OCI-LY7 (cell line): ENCODE measurements around the gene NFATC1. TPM values are rescaled to one million over a fixed set of nuclear protein-coding genes. Genes with fewer than 3 reads are reported as not detected.

Experiments
- BruUV-seq: library from RNA; stranded (reverse); fragments of 400-500 nt; replicated peaks from 2 replicates; lab custom pipeline; 2021; lab: Mats Ljungman, UMichigan
- CTCF ChIA-PET: fragments of 300-600 bp; sonication (Branson Sonifier 250); formaldehyde crosslinking; loops from one replicate; lab custom pipeline; 2022; ENCODE audit warnings: antibody characterized with exemption; ENCODE audit not compliant: unreplicated experiment; lab: Charles Lee
- POLR2A ChIA-PET: fragments of 300-600 bp; sonication (Branson Sonifier 250); formaldehyde crosslinking; loops from one replicate; lab custom pipeline; 2022; ENCODE audit warnings: antibody characterized with exemption; lab: Charles Lee
- DNase-seq: peaks from one replicate; pipeline ENCODE4 v3.0.0-alpha.2; 2015; ENCODE audit warnings: low spot score
- H2AFZ ChIP-seq: fragments of 200-600 bp; sonication (generic), shearing (Covaris generic); 2 replicates; pipeline ENCODE4 v1.6.1; 2014; ENCODE audit warnings: mild to moderate bottlenecking, antibody characterized with exemption, low read length, moderate library complexity
- H3K27ac ChIP-seq: fragments of 200-600 bp; sonication (generic); 2 replicates; pipeline ENCODE4 v1.5.1; 2014; ENCODE audit warnings: mixed run types, low read depth, mild to moderate bottlenecking, moderate library complexity, low read length, inconsistent platforms; ENCODE audit not compliant: poor library complexity, severe bottlenecking
- H3K36me3 ChIP-seq: fragments of 200-600 bp; sonication (generic); 2 replicates; pipeline ENCODE4 v1.6.1; 2014; ENCODE audit warnings: mild to moderate bottlenecking, antibody characterized with exemption, low read length, moderate library complexity, mixed read lengths; ENCODE audit not compliant: insufficient read depth
- H3K4me1 ChIP-seq: fragments of 200-600 bp; sonication (generic); 2 replicates; pipeline ENCODE4 v1.5.1; 2014; ENCODE audit warnings: mild to moderate bottlenecking, low read length; ENCODE audit not compliant: insufficient read depth, poor library complexity, severe bottlenecking
- H3K4me2 ChIP-seq: fragments of 200-600 bp; sonication (generic); 2 replicates; pipeline ENCODE4 v1.6.1; 2014; ENCODE audit warnings: mild to moderate bottlenecking, low read length
- H3K4me3 ChIP-seq: fragments of 200-600 bp; sonication (generic); 2 replicates; pipeline ENCODE4 v1.5.1; 2014; ENCODE audit warnings: mild to moderate bottlenecking, low read depth, low read length; ENCODE audit not compliant: poor library complexity, severe bottlenecking
- H3K79me2 ChIP-seq: fragments of 200-600 bp; sonication (generic); 2 replicates; pipeline ENCODE4 v1.6.1; 2016; ENCODE audit warnings: low read depth, mild to moderate bottlenecking, low read length, moderate library complexity, mixed read lengths; ENCODE audit not compliant: insufficient read depth
- H3K9me2 ChIP-seq: fragments of 200-600 bp; sonication (generic); 2 replicates; pipeline ENCODE4 v1.6.1; 2016; ENCODE audit warnings: mild to moderate bottlenecking, low read length, mixed read lengths; ENCODE audit not compliant: insufficient read depth
- H3K9me3 ChIP-seq: fragments of 200-600 bp; sonication (generic); 2 replicates; pipeline ENCODE4 v1.6.1; 2014; ENCODE audit warnings: mild to moderate bottlenecking, mixed run types, low read length, mixed read lengths
- H4K20me1 ChIP-seq: fragments of 200-600 bp; sonication (generic); 2 replicates; pipeline ENCODE4 v1.6.1; 2014; ENCODE audit warnings: mild to moderate bottlenecking, antibody characterized with exemption, low read length, moderate library complexity, mixed read lengths; ENCODE audit not compliant: insufficient read depth
- EZH2phosphoT487 ChIP-seq: fragments of 200-600 bp; sonication (generic); IDR thresholded peaks from 2 replicates; pipeline ENCODE4 v1.6.1; 2018; ENCODE audit warnings: low read depth, borderline replicate concordance, mild to moderate bottlenecking, mixed run types, antibody characterized with exemption, low read length, moderate library complexity, mixed read lengths
- intact Hi-C: fragments of 100-400 bp; cut with micrococcal nuclease; formaldehyde crosslinking; loops from one replicate; pipeline ENCODE4 v1.10.0; 2022; ENCODE audit not compliant: unreplicated experiment
- total RNA-seq, 2 experiments: library from RNA; depleted of rRNA in 1 of 2; stranded (reverse); fragments of >200 nt in 1 of 2; shearing (Covaris generic) in 1 of 2; gene quantifications; 2 replicates each; pipeline ENCODE4 v1.2.3, GENCODE V29; 2014 to 2022
- TF ChIP-seq, protein P1 (sequence below): fragments of 200-600 bp; sonication (generic); conservative IDR thresholded peaks from 2 replicates; pipeline ENCODE4 v1.5.1; 2014; ENCODE audit warnings: mild to moderate bottlenecking, antibody characterized with exemption, low read length, moderate library complexity, mixed read lengths

NFATC1 gene
- total RNA-seq, 2 experiments from 2014 or later: 23.6 to 50.4 TPM

DNA sequence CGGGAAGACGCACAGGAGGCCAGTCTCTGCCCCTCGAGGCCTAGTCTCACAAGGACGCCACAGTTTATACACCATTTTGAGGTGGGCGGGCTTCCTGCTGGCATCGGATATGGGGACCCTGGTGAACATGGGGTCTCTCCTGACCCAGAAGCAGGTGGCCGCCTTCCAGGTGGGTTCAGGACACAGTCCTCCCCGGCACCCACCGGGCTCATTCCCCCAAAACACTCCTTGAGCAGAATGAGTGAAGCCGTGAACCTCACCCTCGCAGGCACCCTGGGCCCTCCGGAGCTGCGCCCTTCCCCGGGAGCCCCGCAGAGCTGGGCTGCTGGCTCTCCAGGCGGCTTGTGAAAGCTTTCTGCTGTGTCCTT lies 6.5 kb downstream of the NFATC1 start:
- Histone ChIP-seq H3K9me3 (no peaks in the 10 kb centered on the region), H3K9me2 (no peaks in the 10 kb centered on the region), H3K27ac (peak overlapping the region; percentile 76), H3K4me3 (peak overlapping the region; percentile 73), H4K20me1 (0 out of 2 replicates have a peak, but pooled peaks cover 4% of the 10 kb centered on the region), H3K4me2 (peak overlapping the region; percentile 98), H3K36me3 (peaks cover 20% of the 10 kb centered on the region), H3K4me1 (peaks cover 61% of the 10 kb centered on the region), H2AFZ (no peak overlapping the region), H3K79me2 (peaks cover 77% of the 10 kb centered on the region)
- no peak for DNase-seq
- intact Hi-C loops: no loop called here
- POLR2A ChIA-PET: no interaction called here
- TF ChIP-seq EZH2phosphoT487: no peak
- CTCF ChIA-PET: interaction anchor here (0.5 kb wide), 1 partner anchor 123 kb away, joined by 4 read pairs; no protein-coding TSS in a partner anchor
- BruUV-seq: no TSS peak

- peaks cover 19% of the 10 kb centered on the region for H3K36me3 ChIP-seq
- no peak for TF ChIP-seq EZH2phosphoT487
- TF ChIP-seq, protein P1, sequence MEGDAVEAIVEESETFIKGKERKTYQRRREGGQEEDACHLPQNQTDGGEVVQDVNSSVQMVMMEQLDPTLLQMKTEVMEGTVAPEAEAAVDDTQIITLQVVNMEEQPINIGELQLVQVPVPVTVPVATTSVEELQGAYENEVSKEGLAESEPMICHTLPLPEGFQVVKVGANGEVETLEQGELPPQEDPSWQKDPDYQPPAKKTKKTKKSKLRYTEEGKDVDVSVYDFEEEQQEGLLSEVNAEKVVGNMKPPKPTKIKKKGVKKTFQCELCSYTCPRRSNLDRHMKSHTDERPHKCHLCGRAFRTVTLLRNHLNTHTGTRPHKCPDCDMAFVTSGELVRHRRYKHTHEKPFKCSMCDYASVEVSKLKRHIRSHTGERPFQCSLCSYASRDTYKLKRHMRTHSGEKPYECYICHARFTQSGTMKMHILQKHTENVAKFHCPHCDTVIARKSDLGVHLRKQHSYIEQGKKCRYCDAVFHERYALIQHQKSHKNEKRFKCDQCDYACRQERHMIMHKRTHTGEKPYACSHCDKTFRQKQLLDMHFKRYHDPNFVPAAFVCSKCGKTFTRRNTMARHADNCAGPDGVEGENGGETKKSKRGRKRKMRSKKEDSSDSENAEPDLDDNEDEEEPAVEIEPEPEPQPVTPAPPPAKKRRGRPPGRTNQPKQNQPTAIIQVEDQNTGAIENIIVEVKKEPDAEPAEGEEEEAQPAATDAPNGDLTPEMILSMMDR: no peak
- H3K9me2 ChIP-seq: no peaks in the 10 kb centered on the region
- H3K4me2 ChIP-seq: peak overlapping the region; percentile 98
- H2AFZ ChIP-seq: no peak overlapping the region
- H3K27ac ChIP-seq: peak overlapping the region; percentile 76
- H4K20me1 ChIP-seq: 0 out of 2 replicates have a peak, but pooled peaks cover 4% of the 10 kb centered on the region
- no peak for DNase-seq
- H3K79me2 ChIP-seq: peaks cover 72% of the 10 kb centered on the region
- ChIA-PET POLR2A (interaction anchor here (0.9 to 1.6 kb wide), 3 partner anchors 89 to 121 kb away, joined by 3 to 4 read pairs (median 3); no protein-coding TSS in a partner anchor), CTCF (no interaction called here)
- peak overlapping the region; percentile 73 for H3K4me3 ChIP-seq
- H3K4me1 ChIP-seq: peaks cover 58% of the 10 kb centered on the region
- intact Hi-C loops: no loop called here
- H3K9me3 ChIP-seq: no peaks in the 10 kb centered on the region
- BruUV-seq: no TSS peak
These were observed 7.4 kb downstream of the NFATC1 start for GRCh38 chr18:79402977-79403722.

GRCh38 chr18:79403723-79404566 lies 8.2 kb downstream of the NFATC1 start:
- no peak for DNase-seq
- H4K20me1 ChIP-seq: 0 out of 2 replicates have a peak, but pooled peaks cover 4% of the 10 kb centered on the region
- H2AFZ ChIP-seq: no peak overlapping the region
- H3K4me1 ChIP-seq: peaks cover 56% of the 10 kb centered on the region
- peak overlapping the region; percentile 76 for H3K27ac ChIP-seq
- peaks cover 77% of the 10 kb centered on the region for H3K79me2 ChIP-seq
- no peaks in the 10 kb centered on the region for H3K9me3 ChIP-seq
- ChIA-PET POLR2A (interaction anchor here (0.9 to 1.6 kb wide), 3 partner anchors 88 to 120 kb away, joined by 3 to 4 read pairs (median 3); no protein-coding TSS in a partner anchor), CTCF (no interaction called here)
- H3K36me3 ChIP-seq: peaks cover 24% of the 10 kb centered on the region
- no TSS peak for BruUV-seq
- H3K4me2 ChIP-seq: peak overlapping the region; percentile 98
- peak overlapping the region; percentile 73 for H3K4me3 ChIP-seq
- no peaks in the 10 kb centered on the region for H3K9me2 ChIP-seq
- intact Hi-C loops: loop anchor here (2.0 kb wide), 2 partner anchors 57 to 119 kb away; no protein-coding TSS in a partner anchor
- TF ChIP-seq, protein P1: no peak
- no peak for TF ChIP-seq EZH2phosphoT487
